Measurements from ENCODE around the gene RPL13A. TPM values are rescaled to one million over a fixed set of nuclear protein-coding genes. Genes with fewer than 3 reads are reported as not detected.

RPL13A gene
- total RNA-seq, 1 experiment from 2014 or later, result 1,196 TPM

DNA sequence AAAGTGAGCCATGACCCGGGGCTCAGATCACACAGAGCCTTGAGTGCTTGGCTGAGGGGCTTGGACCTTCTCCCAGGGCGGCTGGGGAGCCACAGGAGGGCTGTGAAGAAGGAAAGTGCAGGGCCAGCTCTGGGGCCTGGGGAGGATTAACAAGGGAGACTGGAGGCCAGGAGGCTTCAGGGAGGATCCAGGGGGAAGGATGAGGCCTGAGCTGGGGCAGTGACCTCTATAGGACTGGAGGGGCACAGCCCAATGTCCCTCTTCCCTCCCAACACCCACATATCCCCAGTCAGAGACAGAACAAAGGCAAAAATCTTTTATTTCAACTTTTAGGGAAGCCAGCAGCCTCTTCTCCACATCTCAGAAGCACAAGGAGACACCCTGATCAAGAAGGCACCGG lies 41.4 kb upstream of the RPL13A start:
- ATAC-seq (no peak), DNase-seq (ENCODE audit: low read depth, low spot score) (no peak)
- ChIA-PET CTCF (interaction anchor here (0.7 kb wide), 1 partner anchor 90 kb away, joined by 3 read pairs; no protein-coding TSS in a partner anchor), POLR2A (no interaction called here)
- no TSS peak for BruUV-seq (replicated peaks)
- Histone ChIP-seq H3K27me3 (ENCODE audit: control insufficient read depth, insufficient read depth, low read length) (no peaks in the 10 kb centered on the region; the same call in 1 of the 2 replicates), H3K36me3 (ENCODE audit: control insufficient read depth, insufficient read depth, low read length) (no peaks in the 10 kb centered on the region), H3K4me3 (ENCODE audit: low read depth in 2 of 2, low read length in 2 of 2) (no peak overlapping the region), H3K4me1 (ENCODE audit: control insufficient read depth, insufficient read depth, low read length) (no peaks in the 10 kb centered on the region), H3K9me3 (ENCODE audit: control insufficient read depth, insufficient read depth, low read depth, low read length) (no peaks in the 10 kb centered on the region), H3K27ac (ENCODE audit: low read length) (no peak overlapping the region)
- intact Hi-C loops (cut with micrococcal nuclease; ENCODE audit: unreplicated experiment) (no loop called here), in situ Hi-C loops (cut with HindIII; ENCODE audit: low pct_unique_long_range_greater_than_20kb, low sequenced_read_pairs) (no loop called here)
- no peak for TF ChIP-seq TCF7L2 (IDR thresholded peaks at IDR 0.05; ENCODE audit: low read depth, low read length)
- no peak for TF ChIP-seq POLR2AphosphoS5 (IDR thresholded peaks at IDR 0.05; ENCODE audit: low read depth, low read length)
- TF ChIP-seq, protein P1, sequence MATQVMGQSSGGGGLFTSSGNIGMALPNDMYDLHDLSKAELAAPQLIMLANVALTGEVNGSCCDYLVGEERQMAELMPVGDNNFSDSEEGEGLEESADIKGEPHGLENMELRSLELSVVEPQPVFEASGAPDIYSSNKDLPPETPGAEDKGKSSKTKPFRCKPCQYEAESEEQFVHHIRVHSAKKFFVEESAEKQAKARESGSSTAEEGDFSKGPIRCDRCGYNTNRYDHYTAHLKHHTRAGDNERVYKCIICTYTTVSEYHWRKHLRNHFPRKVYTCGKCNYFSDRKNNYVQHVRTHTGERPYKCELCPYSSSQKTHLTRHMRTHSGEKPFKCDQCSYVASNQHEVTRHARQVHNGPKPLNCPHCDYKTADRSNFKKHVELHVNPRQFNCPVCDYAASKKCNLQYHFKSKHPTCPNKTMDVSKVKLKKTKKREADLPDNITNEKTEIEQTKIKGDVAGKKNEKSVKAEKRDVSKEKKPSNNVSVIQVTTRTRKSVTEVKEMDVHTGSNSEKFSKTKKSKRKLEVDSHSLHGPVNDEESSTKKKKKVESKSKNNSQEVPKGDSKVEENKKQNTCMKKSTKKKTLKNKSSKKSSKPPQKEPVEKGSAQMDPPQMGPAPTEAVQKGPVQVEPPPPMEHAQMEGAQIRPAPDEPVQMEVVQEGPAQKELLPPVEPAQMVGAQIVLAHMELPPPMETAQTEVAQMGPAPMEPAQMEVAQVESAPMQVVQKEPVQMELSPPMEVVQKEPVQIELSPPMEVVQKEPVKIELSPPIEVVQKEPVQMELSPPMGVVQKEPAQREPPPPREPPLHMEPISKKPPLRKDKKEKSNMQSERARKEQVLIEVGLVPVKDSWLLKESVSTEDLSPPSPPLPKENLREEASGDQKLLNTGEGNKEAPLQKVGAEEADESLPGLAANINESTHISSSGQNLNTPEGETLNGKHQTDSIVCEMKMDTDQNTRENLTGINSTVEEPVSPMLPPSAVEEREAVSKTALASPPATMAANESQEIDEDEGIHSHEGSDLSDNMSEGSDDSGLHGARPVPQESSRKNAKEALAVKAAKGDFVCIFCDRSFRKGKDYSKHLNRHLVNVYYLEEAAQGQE (IDR thresholded peaks at IDR 0.05; ENCODE audit: insufficient read depth in 1 of 2, low read depth in 2 of 2, low read length in 1 of 2), result no peak
- TF ChIP-seq, protein P2, sequence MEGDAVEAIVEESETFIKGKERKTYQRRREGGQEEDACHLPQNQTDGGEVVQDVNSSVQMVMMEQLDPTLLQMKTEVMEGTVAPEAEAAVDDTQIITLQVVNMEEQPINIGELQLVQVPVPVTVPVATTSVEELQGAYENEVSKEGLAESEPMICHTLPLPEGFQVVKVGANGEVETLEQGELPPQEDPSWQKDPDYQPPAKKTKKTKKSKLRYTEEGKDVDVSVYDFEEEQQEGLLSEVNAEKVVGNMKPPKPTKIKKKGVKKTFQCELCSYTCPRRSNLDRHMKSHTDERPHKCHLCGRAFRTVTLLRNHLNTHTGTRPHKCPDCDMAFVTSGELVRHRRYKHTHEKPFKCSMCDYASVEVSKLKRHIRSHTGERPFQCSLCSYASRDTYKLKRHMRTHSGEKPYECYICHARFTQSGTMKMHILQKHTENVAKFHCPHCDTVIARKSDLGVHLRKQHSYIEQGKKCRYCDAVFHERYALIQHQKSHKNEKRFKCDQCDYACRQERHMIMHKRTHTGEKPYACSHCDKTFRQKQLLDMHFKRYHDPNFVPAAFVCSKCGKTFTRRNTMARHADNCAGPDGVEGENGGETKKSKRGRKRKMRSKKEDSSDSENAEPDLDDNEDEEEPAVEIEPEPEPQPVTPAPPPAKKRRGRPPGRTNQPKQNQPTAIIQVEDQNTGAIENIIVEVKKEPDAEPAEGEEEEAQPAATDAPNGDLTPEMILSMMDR (IDR thresholded peaks at IDR 0.05), result no peak
- TF ChIP-seq SIN3A (IDR thresholded peaks at IDR 0.05; ENCODE audit: borderline replicate concordance, insufficient read depth, low read depth, low read length), result no peak

DNA sequence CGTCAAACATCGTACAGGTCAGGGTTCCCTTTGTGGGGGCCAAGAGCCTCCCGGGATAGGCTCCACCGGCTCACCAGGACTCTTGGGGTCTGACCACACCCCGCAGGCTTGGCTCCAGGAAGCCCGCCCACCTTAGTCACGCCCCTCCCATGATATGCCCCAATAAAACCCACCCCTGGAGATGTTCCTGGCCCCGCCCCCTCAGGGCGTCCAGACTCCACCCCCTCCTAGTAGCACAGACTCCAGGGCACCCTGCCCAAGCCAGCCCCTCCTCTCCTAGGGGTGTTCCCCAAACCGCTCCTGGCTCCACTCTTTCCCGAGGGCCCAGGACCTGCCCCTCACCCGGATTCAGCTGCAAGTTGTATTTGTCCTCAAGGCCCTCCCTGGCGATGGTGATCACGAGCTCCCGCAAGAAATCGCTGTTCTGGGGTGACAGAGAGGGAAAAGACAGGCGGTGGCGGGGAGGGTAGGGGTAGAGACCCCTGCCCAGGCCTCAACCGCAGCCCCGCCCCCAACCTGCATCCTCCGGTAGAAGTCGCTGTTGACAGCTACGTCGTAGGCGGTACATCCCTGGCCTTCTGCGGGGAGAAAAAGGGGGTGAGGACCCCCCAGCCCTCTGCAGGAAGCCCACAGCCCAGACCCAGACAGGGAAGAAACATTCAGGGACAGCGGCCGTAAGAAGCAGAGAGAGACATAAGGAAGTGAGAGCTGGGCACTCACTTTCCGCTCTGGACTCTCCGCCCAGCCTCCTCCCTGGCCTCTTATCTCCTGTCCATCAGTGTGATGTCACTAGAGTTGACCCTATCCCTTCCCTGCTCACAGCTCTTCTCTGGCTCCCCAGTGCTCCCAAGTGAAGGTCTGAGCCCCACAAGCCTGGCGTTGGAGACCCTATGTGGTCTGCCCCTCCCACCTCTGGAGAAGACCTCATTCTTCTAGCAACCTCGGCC lies 39.6 kb upstream of the RPL13A start:
- no peak for ATAC-seq
- Histone ChIP-seq H3K4me3 (ENCODE audit: low read depth in 2 of 2, low read length in 2 of 2) (no peak overlapping the region), H3K4me1 (ENCODE audit: control insufficient read depth, insufficient read depth, low read length) (no peaks in the 10 kb centered on the region), H3K9me3 (ENCODE audit: control insufficient read depth, insufficient read depth, low read depth, low read length) (no peaks in the 10 kb centered on the region), H3K27ac (ENCODE audit: low read length) (no peak overlapping the region), H3K36me3 (ENCODE audit: control insufficient read depth, insufficient read depth, low read length) (no peaks in the 10 kb centered on the region; the same call in 1 of the 2 replicates), H3K27me3 (ENCODE audit: control insufficient read depth, insufficient read depth, low read length) (no peaks in the 10 kb centered on the region)
- BruUV-seq (replicated peaks), result no TSS peak
- no peak for DNase-seq (ENCODE audit: low read depth, low spot score)
- in situ Hi-C loops (cut with HindIII; ENCODE audit: low pct_unique_long_range_greater_than_20kb, low sequenced_read_pairs), result no loop called here
- ChIA-PET CTCF (no interaction called here), POLR2A (no interaction called here)
- TF ChIP-seq, protein P2 (IDR thresholded peaks at IDR 0.05), result no peak
- TF ChIP-seq SIN3A (IDR thresholded peaks at IDR 0.05; ENCODE audit: borderline replicate concordance, insufficient read depth, low read depth, low read length) (no peak), POLR2AphosphoS5 (IDR thresholded peaks at IDR 0.05; ENCODE audit: low read depth, low read length) (no peak), TCF7L2 (IDR thresholded peaks at IDR 0.05; ENCODE audit: low read depth, low read length) (no peak)
- TF ChIP-seq, protein P1 (IDR thresholded peaks at IDR 0.05; ENCODE audit: insufficient read depth in 1 of 2, low read depth in 2 of 2, low read length in 1 of 2), result no peak
- intact Hi-C loops (cut with micrococcal nuclease; ENCODE audit: unreplicated experiment), result no loop called here
